ENCODE data around the gene YOD1.

Gene YOD1

DNA sequence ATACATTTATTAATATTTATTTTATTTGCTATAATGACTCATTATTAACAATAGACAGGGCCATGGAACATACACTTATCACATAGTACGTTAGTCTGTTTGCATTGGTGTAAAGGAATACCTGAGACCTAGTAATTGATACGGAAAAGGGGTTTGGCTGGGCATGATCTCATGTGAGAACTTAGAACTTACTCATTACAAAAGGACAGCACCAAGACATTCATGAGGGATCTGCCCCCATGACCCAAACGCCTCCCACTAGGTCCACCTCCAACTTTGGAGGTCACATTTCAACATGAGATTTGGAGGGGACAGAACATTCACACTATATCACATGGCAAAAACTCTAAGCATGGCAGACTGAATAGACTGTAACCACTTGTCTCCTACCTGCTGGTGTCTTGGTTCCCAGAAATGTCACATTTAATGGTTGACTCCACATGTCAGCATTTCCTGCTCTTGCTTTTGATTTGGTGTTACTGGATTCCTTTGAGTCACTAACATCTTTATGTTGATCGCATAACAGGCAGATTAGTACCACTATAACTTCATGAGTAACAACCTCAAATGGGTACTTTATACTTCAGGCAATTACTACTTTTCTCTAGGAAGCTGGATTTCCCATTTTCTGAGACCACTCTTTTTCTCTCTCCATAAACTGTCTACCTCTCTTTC, 15.0 kb downstream of the YOD1 start:
- Histone ChIP-seq H3K9me3 (ENCODE audit: control insufficient read depth, insufficient read depth, low read length) (no peaks in the 10 kb centered on the region), H3K79me2 (ENCODE audit: control insufficient read depth, low read length) (no peaks in the 10 kb centered on the region), H3K9me2 (replicated peaks; ENCODE audit: control insufficient read depth, low read length) (no peaks in the 10 kb centered on the region), H3K4me3 (ENCODE audit: low read length) (no peak overlapping the region), H4K20me1 (ENCODE audit: control insufficient read depth, insufficient read depth, low read depth, low read length) (no peaks in the 10 kb centered on the region), H3F3A (ENCODE audit: control insufficient read depth, insufficient read depth) (no peaks in the 10 kb centered on the region), H3K27me3 (ENCODE audit: control insufficient read depth, low read length) (peaks cover 37% of the 10 kb centered on the region), H3K36me3 (ENCODE audit: control insufficient read depth, low read length) (no peaks in the 10 kb centered on the region), H3K4me2 (ENCODE audit: low read length) (no peak overlapping the region), H3K27ac (ENCODE audit: low read depth, low read length) (no peak overlapping the region), H3K4me1 (ENCODE audit: control insufficient read depth, low read length) (no peaks in the 10 kb centered on the region)
- TF ChIP-seq, protein P1, sequence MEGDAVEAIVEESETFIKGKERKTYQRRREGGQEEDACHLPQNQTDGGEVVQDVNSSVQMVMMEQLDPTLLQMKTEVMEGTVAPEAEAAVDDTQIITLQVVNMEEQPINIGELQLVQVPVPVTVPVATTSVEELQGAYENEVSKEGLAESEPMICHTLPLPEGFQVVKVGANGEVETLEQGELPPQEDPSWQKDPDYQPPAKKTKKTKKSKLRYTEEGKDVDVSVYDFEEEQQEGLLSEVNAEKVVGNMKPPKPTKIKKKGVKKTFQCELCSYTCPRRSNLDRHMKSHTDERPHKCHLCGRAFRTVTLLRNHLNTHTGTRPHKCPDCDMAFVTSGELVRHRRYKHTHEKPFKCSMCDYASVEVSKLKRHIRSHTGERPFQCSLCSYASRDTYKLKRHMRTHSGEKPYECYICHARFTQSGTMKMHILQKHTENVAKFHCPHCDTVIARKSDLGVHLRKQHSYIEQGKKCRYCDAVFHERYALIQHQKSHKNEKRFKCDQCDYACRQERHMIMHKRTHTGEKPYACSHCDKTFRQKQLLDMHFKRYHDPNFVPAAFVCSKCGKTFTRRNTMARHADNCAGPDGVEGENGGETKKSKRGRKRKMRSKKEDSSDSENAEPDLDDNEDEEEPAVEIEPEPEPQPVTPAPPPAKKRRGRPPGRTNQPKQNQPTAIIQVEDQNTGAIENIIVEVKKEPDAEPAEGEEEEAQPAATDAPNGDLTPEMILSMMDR (IDR thresholded peaks at IDR 0.05; ENCODE audit: low read depth, low read length, poor library complexity, severe bottlenecking): no peak
- no peak for TF ChIP-seq EZH2phosphoT487 (IDR thresholded peaks at IDR 0.05; ENCODE audit: borderline replicate concordance, low read length)

GRCh38 chr1:207034998-207035397, 16.0 kb downstream of the YOD1 start:
- Histone ChIP-seq H3K4me2 (ENCODE audit: low read length) (no peak overlapping the region), H3F3A (ENCODE audit: control insufficient read depth, insufficient read depth) (no peaks in the 10 kb centered on the region), H3K27me3 (ENCODE audit: control insufficient read depth, low read length) (peaks cover 47% of the 10 kb centered on the region), H3K4me1 (ENCODE audit: control insufficient read depth, low read length) (no peaks in the 10 kb centered on the region), H3K9me2 (replicated peaks; ENCODE audit: control insufficient read depth, low read length) (no peaks in the 10 kb centered on the region), H3K27ac (ENCODE audit: low read depth, low read length) (no peak overlapping the region), H3K4me3 (ENCODE audit: low read length) (no peak overlapping the region), H3K36me3 (ENCODE audit: control insufficient read depth, low read length) (no peaks in the 10 kb centered on the region), H3K9me3 (ENCODE audit: control insufficient read depth, insufficient read depth, low read length) (no peaks in the 10 kb centered on the region), H4K20me1 (ENCODE audit: control insufficient read depth, insufficient read depth, low read depth, low read length) (no peaks in the 10 kb centered on the region), H3K79me2 (ENCODE audit: control insufficient read depth, low read length) (no peaks in the 10 kb centered on the region)
- TF ChIP-seq, protein P1 (IDR thresholded peaks at IDR 0.05; ENCODE audit: low read depth, low read length, poor library complexity, severe bottlenecking): no peak
- no peak for TF ChIP-seq EZH2phosphoT487 (IDR thresholded peaks at IDR 0.05; ENCODE audit: borderline replicate concordance, low read length)

DNA sequence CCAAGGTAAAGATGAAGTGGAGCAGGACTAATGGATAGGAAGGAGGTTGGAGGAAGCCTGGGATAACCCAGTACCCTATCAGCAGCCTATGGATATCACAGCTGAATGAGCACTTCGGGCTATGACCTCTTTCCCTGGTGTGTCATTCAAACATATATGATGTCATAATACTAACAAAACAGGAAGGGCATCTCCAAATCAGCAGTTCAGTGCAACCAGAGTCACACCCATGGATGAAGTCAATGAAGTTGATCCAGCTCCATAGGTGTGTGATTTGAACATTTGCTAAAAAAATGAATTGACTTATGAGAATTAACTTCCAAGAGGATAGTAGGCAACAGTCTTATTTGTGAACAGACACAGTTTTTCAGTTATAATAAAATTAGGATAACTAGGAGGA, 16.8 kb downstream of the YOD1 start:
- Histone ChIP-seq H3F3A (ENCODE audit: control insufficient read depth, insufficient read depth) (no peaks in the 10 kb centered on the region), H3K4me2 (ENCODE audit: low read length) (no peak overlapping the region), H3K36me3 (ENCODE audit: control insufficient read depth, low read length) (no peaks in the 10 kb centered on the region), H4K20me1 (ENCODE audit: control insufficient read depth, insufficient read depth, low read depth, low read length) (no peaks in the 10 kb centered on the region), H3K79me2 (ENCODE audit: control insufficient read depth, low read length) (no peaks in the 10 kb centered on the region), H3K4me3 (ENCODE audit: low read length) (no peak overlapping the region), H3K4me1 (ENCODE audit: control insufficient read depth, low read length) (no peaks in the 10 kb centered on the region), H3K27me3 (ENCODE audit: control insufficient read depth, low read length) (peaks cover 54% of the 10 kb centered on the region), H3K27ac (ENCODE audit: low read depth, low read length) (no peak overlapping the region), H3K9me3 (ENCODE audit: control insufficient read depth, insufficient read depth, low read length) (no peaks in the 10 kb centered on the region), H3K9me2 (replicated peaks; ENCODE audit: control insufficient read depth, low read length) (no peaks in the 10 kb centered on the region)
- no peak for TF ChIP-seq EZH2phosphoT487 (IDR thresholded peaks at IDR 0.05; ENCODE audit: borderline replicate concordance, low read length)
- TF ChIP-seq, protein P1 (IDR thresholded peaks at IDR 0.05; ENCODE audit: low read depth, low read length, poor library complexity, severe bottlenecking): no peak

All from DOHH2 (cell line).